ENCODE results near the gene SIM1.

GRCh38 chr6:100426744-100427338 lies 37.9 kb downstream of the SIM1 start:
- TF ChIP-seq, protein P1, sequence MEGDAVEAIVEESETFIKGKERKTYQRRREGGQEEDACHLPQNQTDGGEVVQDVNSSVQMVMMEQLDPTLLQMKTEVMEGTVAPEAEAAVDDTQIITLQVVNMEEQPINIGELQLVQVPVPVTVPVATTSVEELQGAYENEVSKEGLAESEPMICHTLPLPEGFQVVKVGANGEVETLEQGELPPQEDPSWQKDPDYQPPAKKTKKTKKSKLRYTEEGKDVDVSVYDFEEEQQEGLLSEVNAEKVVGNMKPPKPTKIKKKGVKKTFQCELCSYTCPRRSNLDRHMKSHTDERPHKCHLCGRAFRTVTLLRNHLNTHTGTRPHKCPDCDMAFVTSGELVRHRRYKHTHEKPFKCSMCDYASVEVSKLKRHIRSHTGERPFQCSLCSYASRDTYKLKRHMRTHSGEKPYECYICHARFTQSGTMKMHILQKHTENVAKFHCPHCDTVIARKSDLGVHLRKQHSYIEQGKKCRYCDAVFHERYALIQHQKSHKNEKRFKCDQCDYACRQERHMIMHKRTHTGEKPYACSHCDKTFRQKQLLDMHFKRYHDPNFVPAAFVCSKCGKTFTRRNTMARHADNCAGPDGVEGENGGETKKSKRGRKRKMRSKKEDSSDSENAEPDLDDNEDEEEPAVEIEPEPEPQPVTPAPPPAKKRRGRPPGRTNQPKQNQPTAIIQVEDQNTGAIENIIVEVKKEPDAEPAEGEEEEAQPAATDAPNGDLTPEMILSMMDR (IDR thresholded peaks at IDR 0.05), result no peak
- TF ChIP-seq EP300 (IDR thresholded peaks at IDR 0.05) (no peak), POLR2A (IDR thresholded peaks at IDR 0.05) (no peak)
